A549 (cell line): ENCODE measurements around the gene PHRF1. TPM values are rescaled to one million over a fixed set of nuclear protein-coding genes. Genes with fewer than 3 reads are reported as not detected.

ENCODE experiments used
- ATAC-seq, 2 experiments: fragments of 200-7000 bp in 1 of 2; fragments of >200 bp in 1 of 2; cut with Nextera tagmentation in 1 of 2; cut with Tn5 transposase in 1 of 2; 3 replicates each; pipeline versions ENCODE4 v1.8.0 to v1.9.1; 2018 to 2020; ENCODE audit warnings: mild to moderate bottlenecking in 1 of 2, moderate library complexity in 1 of 2
- CTCF ChIA-PET: fragments of 300-600 bp; sonication (Branson Sonifier 250); formaldehyde crosslinking; extraction: SDS; loops from one replicate; lab custom pipeline; 2021; ENCODE audit warnings: antibody characterized with exemption, inconsistent platforms; lab: Yijun Ruan, JAX
- POLR2A ChIA-PET: fragments of 350-600 bp; formaldehyde crosslinking; extraction: SDS; loops from one replicate; lab custom pipeline; 2021; ENCODE audit warnings: antibody characterized with exemption, inconsistent platforms; lab: Yijun Ruan, JAX
- DNase-seq, 2 experiments: peaks; one replicate each; pipeline versions ENCODE4 v3.0.0 to v3.0.0-alpha.2; 2011 to 2016; ENCODE audit warnings: low read depth in 1 of 2, low spot score in 1 of 2
- FAIRE-seq: peaks from 2 replicates; lab custom pipeline; 2011; peaks lifted over from hg19 to GRCh38; lab: Jason Lieb, UNC
- H3K27ac ChIP-seq, 2 experiments: fragments of >200 bp; sonication (Bioruptor Twin); formaldehyde crosslinking; 3 replicates each; pipeline ENCODE4 v1.5.1; 2016 to 2017
- H3K4me1 ChIP-seq: fragments of >200 bp; sonication (Bioruptor Twin); formaldehyde crosslinking; 3 replicates; pipeline ENCODE4 v1.6.1; 2016
- H3K4me2 ChIP-seq: fragments of >200 bp; sonication (Bioruptor Twin); formaldehyde crosslinking; 3 replicates; pipeline ENCODE4 v1.6.1; 2016
- H3K4me3 ChIP-seq: fragments of >200 bp; sonication (Bioruptor Twin); formaldehyde crosslinking; 3 replicates; pipeline ENCODE4 v1.5.1; 2016
- H3K9me3 ChIP-seq: fragments of >200 bp; sonication (Bioruptor Twin); formaldehyde crosslinking; 3 replicates; pipeline ENCODE4 v1.6.1; 2016
- CBX8 ChIP-seq: fragments of 200-600 bp; sonication (generic); IDR thresholded peaks from 2 replicates; pipeline ENCODE4 v1.6.1; 2016
- CHD2 ChIP-seq: fragments of 150-350 bp; IDR thresholded peaks from 2 replicates; pipeline ENCODE4 v1.6.1; 2014; ENCODE audit warnings: low read length; ENCODE audit not compliant: partially characterized antibody
- HEYL ChIP-seq: fragments of 250-450 bp; sonication (Bioruptor Pico); IDR thresholded peaks from 2 replicates; pipeline ENCODE4 v1.8.0; 2021; ENCODE audit warnings: mild to moderate bottlenecking, moderate library complexity
- MAFK ChIP-seq: fragments of 450-650 bp; IDR thresholded peaks from 2 replicates; pipeline ENCODE4 v1.6.1; 2014; ENCODE audit not compliant: partially characterized antibody
- NFE2L2 ChIP-seq: fragments of 150-350 bp; conservative IDR thresholded peaks from 2 replicates; pipeline ENCODE4 v1.6.1; 2014; ENCODE audit warnings: low read length
- NPAS2 ChIP-seq: fragments of 250-450 bp; sonication (Bioruptor Pico); IDR thresholded peaks from 2 replicates; pipeline ENCODE4 v1.8.0; 2022; ENCODE audit warnings: mild to moderate bottlenecking, moderate library complexity, borderline replicate concordance
- NR3C1 ChIP-seq: fragments of >200 bp; sonication (Bioruptor Twin); formaldehyde crosslinking; IDR thresholded peaks from 3 replicates; pipeline ENCODE4 v1.6.1; 2017
- POLR2A ChIP-seq: IDR thresholded peaks from 2 replicates; pipeline ENCODE4 v1.6.1; 2012; ENCODE audit warnings: mild to moderate bottlenecking, low read length
- RAD21 ChIP-seq, 2 experiments: fragments of >200 bp in 1 of 2; sonication (Bioruptor Twin) in 1 of 2; formaldehyde crosslinking in 1 of 2; IDR thresholded peaks in 1 of 2; conservative IDR thresholded peaks in 1 of 2; 2 replicates in 1 of 2; 3 replicates in 1 of 2; pipeline ENCODE4 v1.6.1; 2012 to 2018; ENCODE audit warnings: inconsistent platforms in 1 of 2
- RFX5 ChIP-seq: fragments of 450-650 bp; IDR thresholded peaks from 2 replicates; pipeline ENCODE4 v1.7.1; 2014; ENCODE audit warnings: antibody characterized with exemption, mild to moderate bottlenecking, moderate library complexity
- RNF2 ChIP-seq: fragments of 200-600 bp; sonication (generic); IDR thresholded peaks from 2 replicates; pipeline ENCODE4 v1.6.1; 2016; ENCODE audit warnings: low read depth, mild to moderate bottlenecking, antibody characterized with exemption, moderate library complexity, borderline replicate concordance
- SMC3 ChIP-seq: fragments of >200 bp; sonication (Bioruptor Twin); formaldehyde crosslinking; IDR thresholded peaks from 3 replicates; pipeline ENCODE4 v1.6.1; 2018; ENCODE audit warnings: inconsistent platforms
- TP53 ChIP-seq: fragments of 250-450 bp; sonication (Bioruptor Pico); IDR thresholded peaks from 2 replicates; pipeline ENCODE4 v1.5.0; 2021; ENCODE audit warnings: mild to moderate bottlenecking, moderate library complexity
- ZNF302 ChIP-seq: fragments of 250-450 bp; sonication (Bioruptor Pico); IDR thresholded peaks from 2 replicates; pipeline ENCODE4 v1.9.0; 2021; ENCODE audit warnings: inconsistent platforms, mild to moderate bottlenecking, moderate library complexity
- WGBS: methylation state at CpG from one replicate; pipeline ENCODE4 v1.1.6; 2017; ENCODE audit errors: missing lambda C conversion rate; 5-methylcytosine and 5-hydroxymethylcytosine counted together
- polyA plus RNA-seq, 4 experiments: library from polyadenylated mRNA; depleted of rRNA in 3 of 4; stranded (reverse); fragments of >200 nt; fragmentation: RNase III in 1 of 4; extraction: RNeasy Plus Mini Kit Qiagen cat#74134 plus additional on column Dnase treatment in 1 of 4; gene quantifications; 2 replicates in 3 of 4; 3 replicates in 1 of 4; pipeline ENCODE4 v1.2.3, GENCODE V29; 2011 to 2017
- TF ChIP-seq, protein P1 (sequence below): IDR thresholded peaks from 2 replicates; pipeline ENCODE4 v1.6.1; 2012
- TF ChIP-seq, protein P2 (sequence below): fragments of 150-350 bp; IDR thresholded peaks from 2 replicates; pipeline ENCODE4 v1.6.1; 2014; ENCODE audit warnings: low read depth, mild to moderate bottlenecking, low read length
- TF ChIP-seq, protein P3 (sequence below): fragments of >200 bp; sonication (Bioruptor Twin); formaldehyde crosslinking; IDR thresholded peaks from 3 replicates; pipeline ENCODE4 v1.6.1; 2016
- TF ChIP-seq, protein P4 (sequence below): IDR thresholded peaks from 2 replicates; pipeline ENCODE4 v1.6.1; 2012
- TF ChIP-seq, protein P5 (sequence below): fragments of >200 bp; sonication (Bioruptor Twin); formaldehyde crosslinking; IDR thresholded peaks from 3 replicates; pipeline ENCODE4 v1.5.1; 2016
- TF ChIP-seq, protein P6 (sequence below): IDR thresholded peaks from 2 replicates; pipeline ENCODE4 v1.6.1; 2012; ENCODE audit warnings: low read depth, borderline replicate concordance

Gene PHRF1
- polyA plus RNA-seq, 2 of the 4 experiments (the other 2 are of a cell fraction) = 10.8 to 25.3 TPM

DNA sequence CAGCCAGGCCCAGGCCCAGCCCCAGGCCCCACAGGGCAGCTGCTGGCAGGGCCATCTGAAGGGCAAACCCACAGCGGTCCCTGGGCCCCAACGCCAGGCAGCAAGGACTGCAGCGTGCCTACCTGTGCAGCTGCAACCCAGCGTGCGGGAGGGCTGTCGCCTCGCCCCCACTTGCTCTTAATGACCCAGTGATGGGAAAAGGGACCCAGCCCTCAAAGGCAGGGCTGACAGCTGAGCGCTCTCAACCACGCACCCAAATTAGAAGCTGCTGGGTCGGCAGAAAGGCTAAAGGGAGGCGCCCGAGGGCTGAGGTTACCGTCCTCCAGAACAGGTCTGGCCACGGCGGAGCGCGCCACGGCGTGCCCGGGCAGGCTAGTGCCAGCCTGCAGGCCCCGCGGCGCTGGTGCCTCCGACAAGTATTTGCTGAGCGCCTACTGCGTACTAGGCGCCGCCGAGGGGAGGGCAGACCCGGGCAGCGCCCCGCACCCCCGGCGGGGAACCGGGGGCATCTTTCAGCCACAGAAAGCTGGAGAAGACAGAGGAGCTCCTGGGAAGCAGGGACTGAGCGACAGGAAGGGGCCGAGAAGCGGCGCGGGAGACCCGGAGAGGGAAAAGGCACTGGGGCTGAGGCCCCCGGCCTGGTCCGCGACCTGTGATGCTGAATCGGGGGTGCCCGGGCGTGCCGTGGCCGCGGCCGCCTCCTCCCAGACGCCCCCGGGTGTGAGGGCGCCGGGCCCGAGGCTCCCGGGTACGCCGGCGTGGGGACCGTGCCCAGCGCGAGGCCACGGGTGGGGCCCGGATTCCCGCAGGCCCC lies 41.7 kb upstream of the PHRF1 start:
- POLR2A ChIA-PET = interaction anchor here (0.5 kb wide), 1 partner anchor 36 kb away, joined by 6 read pairs; no protein-coding TSS in a partner anchor
- no peak for DNase-seq
- H3K4me1 ChIP-seq = peaks cover 12% of the 10 kb centered on the region
- TF ChIP-seq NPAS2 (CRISPR knock-in tag) = no peak
- TF ChIP-seq, protein P1, sequence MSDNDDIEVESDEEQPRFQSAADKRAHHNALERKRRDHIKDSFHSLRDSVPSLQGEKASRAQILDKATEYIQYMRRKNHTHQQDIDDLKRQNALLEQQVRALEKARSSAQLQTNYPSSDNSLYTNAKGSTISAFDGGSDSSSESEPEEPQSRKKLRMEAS = 0 out of 2 replicates have a peak, but pooled peaks have one; percentile 43
- TF ChIP-seq RAD21 (conservative IDR thresholded peaks at IDR 0.05 in 1 of 2, IDR thresholded peaks at IDR 0.05 in 1 of 2) = no peak
- TF ChIP-seq, protein P2, sequence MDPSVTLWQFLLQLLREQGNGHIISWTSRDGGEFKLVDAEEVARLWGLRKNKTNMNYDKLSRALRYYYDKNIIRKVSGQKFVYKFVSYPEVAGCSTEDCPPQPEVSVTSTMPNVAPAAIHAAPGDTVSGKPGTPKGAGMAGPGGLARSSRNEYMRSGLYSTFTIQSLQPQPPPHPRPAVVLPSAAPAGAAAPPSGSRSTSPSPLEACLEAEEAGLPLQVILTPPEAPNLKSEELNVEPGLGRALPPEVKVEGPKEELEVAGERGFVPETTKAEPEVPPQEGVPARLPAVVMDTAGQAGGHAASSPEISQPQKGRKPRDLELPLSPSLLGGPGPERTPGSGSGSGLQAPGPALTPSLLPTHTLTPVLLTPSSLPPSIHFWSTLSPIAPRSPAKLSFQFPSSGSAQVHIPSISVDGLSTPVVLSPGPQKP = no peak
- no peak for TF ChIP-seq CHD2
- TF ChIP-seq MAFK = peak; percentile 32
- TF ChIP-seq, all 56 proteins: peak for 2
- H3K4me2 ChIP-seq = peak overlapping the region; percentile 97
- H3K27ac ChIP-seq = peak overlapping the region; percentile 95 to 98
- CTCF ChIA-PET = interaction anchor here (1.2 to 5.8 kb wide), 4 partner anchors 13 to 21 kb away, joined by 3 to 40 read pairs (median 11); no protein-coding TSS in a partner anchor
- FAIRE-seq (no peak), ATAC-seq (peak; percentile 14 to 18; a peak in 5 of 6 replicates)
- no peaks in the 10 kb centered on the region for H3K9me3 ChIP-seq
- WGBS = 11% methylated on average over 24 of the region's 66 CpGs
- H3K4me3 ChIP-seq = peak overlapping the region; percentile 89

DNA sequence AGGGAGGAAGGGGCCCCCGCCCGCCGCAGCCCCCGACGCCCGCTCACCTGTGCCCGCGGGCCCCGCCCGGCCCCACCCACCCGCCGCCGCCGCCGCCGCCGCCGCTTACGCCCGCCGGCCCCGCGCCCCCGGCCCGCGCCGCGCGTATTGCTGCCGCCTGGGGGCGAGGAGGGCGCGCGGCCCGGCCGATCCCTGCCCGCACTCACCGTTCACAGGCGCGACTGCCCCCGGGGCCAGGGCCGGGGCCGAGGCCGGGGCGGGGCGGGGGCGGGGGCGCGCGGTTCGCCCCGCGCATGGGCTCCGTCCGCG lies 41.1 kb upstream of the PHRF1 start:
- no CpG with 5 or more reads among the region's 56 CpGs for WGBS

DNA sequence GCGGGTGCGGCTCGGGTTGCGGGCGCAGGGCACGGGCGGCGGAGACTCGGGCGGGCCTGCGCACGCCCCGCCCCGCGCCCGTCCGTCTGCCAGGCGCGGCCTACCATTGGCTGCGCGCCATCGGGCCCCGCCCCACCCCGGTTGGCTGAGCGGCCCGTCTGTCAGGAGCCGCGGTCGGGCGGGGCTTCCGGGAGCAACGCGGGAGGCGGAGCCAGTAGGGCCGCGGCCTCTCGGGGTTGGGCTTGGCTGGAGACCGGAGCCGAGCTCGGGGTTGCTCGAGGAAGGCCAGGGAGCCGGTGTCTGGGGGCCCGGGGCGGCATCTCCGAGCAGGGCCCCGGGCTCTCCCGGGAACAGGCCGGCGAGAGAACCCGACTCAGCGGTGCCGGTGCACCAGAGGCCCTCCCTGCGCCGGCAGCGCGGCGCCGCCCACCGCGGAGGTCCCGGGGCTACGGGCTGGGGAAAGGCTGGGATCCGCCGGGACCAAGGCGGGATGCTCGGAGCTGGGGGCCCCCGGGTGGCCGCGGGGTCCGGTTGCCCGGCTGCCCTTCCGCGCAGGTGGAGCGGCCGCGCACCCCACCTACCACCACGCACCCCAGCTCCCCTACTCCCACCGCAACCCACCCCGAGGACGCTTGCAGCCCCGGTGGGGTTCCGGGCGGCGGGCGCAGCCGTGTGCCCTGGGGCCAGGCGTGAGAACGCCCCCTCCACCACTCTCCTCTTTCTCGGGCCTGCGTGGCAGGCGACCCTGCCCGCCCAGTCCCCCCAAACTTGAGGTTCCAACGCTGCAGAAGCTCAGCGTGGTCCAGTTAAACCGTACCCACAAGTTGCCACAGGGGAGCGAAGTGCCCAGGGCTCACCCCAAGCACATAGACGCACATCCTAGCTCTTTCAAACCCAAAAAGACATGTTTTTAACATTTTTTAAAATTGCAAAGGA lies 40.5 kb upstream of the PHRF1 start, which contains the start of gene HRAS:
HRAS (minus strand) TSS at position 58 of the 936 bp plus-strand sequence.
- no peak for FAIRE-seq
- peak; percentile 95 to 99 for DNase-seq
- peak within 1 kb of the TSS; percentile 95 to 98 for H3K27ac ChIP-seq
- CTCF ChIA-PET = interaction anchor here (0.7 to 5.8 kb wide), 5 partner anchors 9 to 20 kb away, joined by 3 to 40 read pairs (median 5); no protein-coding TSS in a partner anchor
- POLR2A ChIA-PET = interaction anchor here (0.8 to 1.2 kb wide), 5 partner anchors 9 to 329 kb away, joined by 3 to 4 read pairs (median 4); partner anchors contain the start of genes BET1L, PHRF1 and RIC8A
- WGBS = 25% methylated on average over 16 of the region's 97 CpGs
- peak within 1 kb of the TSS; percentile 97 for H3K4me2 ChIP-seq
- H3K4me1 ChIP-seq = peaks cover 12% of the 10 kb centered on the region
- no peaks in the 10 kb centered on the region for H3K9me3 ChIP-seq
- peak; percentile 74 to 94 for ATAC-seq
- H3K4me3 ChIP-seq = peak within 1 kb of the TSS; percentile 89
- no peak for TF ChIP-seq HEYL (CRISPR knock-in tag)
- TF ChIP-seq TP53 (CRISPR knock-in tag) = no peak
- no peak for TF ChIP-seq CBX8
- TF ChIP-seq, protein P3, sequence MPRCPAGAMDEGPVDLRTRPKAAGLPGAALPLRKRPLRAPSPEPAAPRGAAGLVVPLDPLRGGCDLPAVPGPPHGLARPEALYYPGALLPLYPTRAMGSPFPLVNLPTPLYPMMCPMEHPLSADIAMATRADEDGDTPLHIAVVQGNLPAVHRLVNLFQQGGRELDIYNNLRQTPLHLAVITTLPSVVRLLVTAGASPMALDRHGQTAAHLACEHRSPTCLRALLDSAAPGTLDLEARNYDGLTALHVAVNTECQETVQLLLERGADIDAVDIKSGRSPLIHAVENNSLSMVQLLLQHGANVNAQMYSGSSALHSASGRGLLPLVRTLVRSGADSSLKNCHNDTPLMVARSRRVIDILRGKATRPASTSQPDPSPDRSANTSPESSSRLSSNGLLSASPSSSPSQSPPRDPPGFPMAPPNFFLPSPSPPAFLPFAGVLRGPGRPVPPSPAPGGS = peak; percentile 86; the same call in 2 of the 3 replicates
- TF ChIP-seq RAD21 (conservative IDR thresholded peaks at IDR 0.05 in 1 of 2, IDR thresholded peaks at IDR 0.05 in 1 of 2) = no peak
- TF ChIP-seq, protein P4, sequence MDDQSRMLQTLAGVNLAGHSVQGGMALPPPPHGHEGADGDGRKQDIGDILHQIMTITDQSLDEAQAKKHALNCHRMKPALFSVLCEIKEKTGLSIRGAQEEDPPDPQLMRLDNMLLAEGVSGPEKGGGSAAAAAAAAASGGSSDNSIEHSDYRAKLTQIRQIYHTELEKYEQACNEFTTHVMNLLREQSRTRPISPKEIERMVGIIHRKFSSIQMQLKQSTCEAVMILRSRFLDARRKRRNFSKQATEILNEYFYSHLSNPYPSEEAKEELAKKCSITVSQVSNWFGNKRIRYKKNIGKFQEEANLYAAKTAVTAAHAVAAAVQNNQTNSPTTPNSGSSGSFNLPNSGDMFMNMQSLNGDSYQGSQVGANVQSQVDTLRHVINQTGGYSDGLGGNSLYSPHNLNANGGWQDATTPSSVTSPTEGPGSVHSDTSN = peak; percentile 98
- TF ChIP-seq RNF2 = 0 out of 2 replicates have a peak, but pooled peaks have one; percentile 36
- TF ChIP-seq NFE2L2 = no peak
- TF ChIP-seq RFX5 = no peak
- TF ChIP-seq, protein P1 = 0 out of 2 replicates have a peak, but pooled peaks have one; percentile 24
- no peak for TF ChIP-seq ZNF302 (CRISPR knock-in tag)
- TF ChIP-seq SMC3 = no peak
- peak; percentile 79 for TF ChIP-seq POLR2A
- no peak for TF ChIP-seq NR3C1

More for the DNA sequence above, 41.1 kb upstream of the PHRF1 start:
- FAIRE-seq (no peak), ATAC-seq (peak in 1 of 2 experiments; percentile 35; a peak in 3 of 6 replicates), DNase-seq (peak in 1 of 2 experiments; percentile 35)
- no peaks in the 10 kb centered on the region for H3K9me3 ChIP-seq
- TF ChIP-seq, protein P5, sequence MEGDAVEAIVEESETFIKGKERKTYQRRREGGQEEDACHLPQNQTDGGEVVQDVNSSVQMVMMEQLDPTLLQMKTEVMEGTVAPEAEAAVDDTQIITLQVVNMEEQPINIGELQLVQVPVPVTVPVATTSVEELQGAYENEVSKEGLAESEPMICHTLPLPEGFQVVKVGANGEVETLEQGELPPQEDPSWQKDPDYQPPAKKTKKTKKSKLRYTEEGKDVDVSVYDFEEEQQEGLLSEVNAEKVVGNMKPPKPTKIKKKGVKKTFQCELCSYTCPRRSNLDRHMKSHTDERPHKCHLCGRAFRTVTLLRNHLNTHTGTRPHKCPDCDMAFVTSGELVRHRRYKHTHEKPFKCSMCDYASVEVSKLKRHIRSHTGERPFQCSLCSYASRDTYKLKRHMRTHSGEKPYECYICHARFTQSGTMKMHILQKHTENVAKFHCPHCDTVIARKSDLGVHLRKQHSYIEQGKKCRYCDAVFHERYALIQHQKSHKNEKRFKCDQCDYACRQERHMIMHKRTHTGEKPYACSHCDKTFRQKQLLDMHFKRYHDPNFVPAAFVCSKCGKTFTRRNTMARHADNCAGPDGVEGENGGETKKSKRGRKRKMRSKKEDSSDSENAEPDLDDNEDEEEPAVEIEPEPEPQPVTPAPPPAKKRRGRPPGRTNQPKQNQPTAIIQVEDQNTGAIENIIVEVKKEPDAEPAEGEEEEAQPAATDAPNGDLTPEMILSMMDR = 0 out of 3 replicates have a peak, but pooled peaks have one; percentile 10
- TF ChIP-seq, protein P6, sequence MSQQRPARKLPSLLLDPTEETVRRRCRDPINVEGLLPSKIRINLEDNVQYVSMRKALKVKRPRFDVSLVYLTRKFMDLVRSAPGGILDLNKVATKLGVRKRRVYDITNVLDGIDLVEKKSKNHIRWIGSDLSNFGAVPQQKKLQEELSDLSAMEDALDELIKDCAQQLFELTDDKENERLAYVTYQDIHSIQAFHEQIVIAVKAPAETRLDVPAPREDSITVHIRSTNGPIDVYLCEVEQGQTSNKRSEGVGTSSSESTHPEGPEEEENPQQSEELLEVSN = no peak
- POLR2A ChIA-PET = interaction anchor here (0.8 to 1.2 kb wide), 5 partner anchors 10 to 328 kb away, joined by 3 to 4 read pairs (median 4); partner anchors contain the start of genes BET1L, PHRF1 and RIC8A
- peaks cover 12% of the 10 kb centered on the region for H3K4me1 ChIP-seq
- peak overlapping the region; percentile 89 for H3K4me3 ChIP-seq
- CTCF ChIA-PET = interaction anchor here (1.2 to 5.8 kb wide), 3 partner anchors 17 to 20 kb away, joined by 3 to 40 read pairs (median 9); no protein-coding TSS in a partner anchor
- peak overlapping the region; percentile 97 for H3K4me2 ChIP-seq
- peak overlapping the region; percentile 95 to 98 for H3K27ac ChIP-seq
